ENCODE measurements around the gene CAPN10. TPM values are rescaled to one million over a fixed set of nuclear protein-coding genes. Genes with fewer than 3 reads are reported as not detected.
A peak's percentile ranks its signal among the peaks of the same experiment; 100 is the strongest.
"Not testable (repeated sequence)": the region's sequence is repeated elsewhere in the genome, so short reads cannot be mapped to it uniquely, and the experiment has no call there.

Gene CAPN10
- total RNA-seq, 3 donors from 2014 or later = 38.2 to 43.4 (median 41.1) TPM

- peaks cover 18% of the 10 kb centered on the region for H3K36me3 Mint-ChIP-seq (ENCODE audit: insufficient read depth)
- DNase-seq (no peak), ATAC-seq (no peak)
- peaks cover 60% of the 10 kb centered on the region for H3K4me1 Mint-ChIP-seq (ENCODE audit: low read depth)
- peak overlapping the region; percentile 87 for H3K4me3 Mint-ChIP-seq
- H3K9me3 Mint-ChIP-seq = no peaks in the 10 kb centered on the region
- H3K27me3 Mint-ChIP-seq (ENCODE audit: low read depth) = no peaks in the 10 kb centered on the region
These were observed 28.2 kb upstream of the CAPN10 start for GRCh38 chr2:240558236-240558761.

DNA sequence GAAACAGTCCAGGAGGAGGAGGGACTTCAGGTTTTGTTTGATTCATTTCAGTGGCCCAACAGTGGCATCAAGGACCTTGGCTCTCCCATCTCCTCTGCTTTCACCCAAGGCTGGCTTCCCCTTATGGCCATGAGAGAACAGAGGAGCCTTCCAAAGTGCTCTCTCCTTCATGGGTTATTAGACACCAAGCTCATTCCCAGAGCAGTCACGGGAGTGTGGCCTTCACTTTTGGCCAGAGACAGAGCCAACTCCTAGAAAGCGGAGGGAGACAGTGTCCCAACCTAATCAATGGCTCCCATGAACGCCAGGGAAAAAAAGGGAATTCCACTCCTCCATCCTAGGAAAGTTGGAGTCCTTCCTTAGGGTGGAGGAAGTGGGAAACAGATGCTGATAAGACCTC lies 27.2 kb upstream of the CAPN10 start:
- Mint-ChIP-seq H3K36me3 (ENCODE audit: insufficient read depth) (peaks cover 21% of the 10 kb centered on the region), H3K9me3 (no peaks in the 10 kb centered on the region), H3K27me3 (ENCODE audit: low read depth) (no peaks in the 10 kb centered on the region), H3K4me1 (ENCODE audit: low read depth) (peaks cover 70% of the 10 kb centered on the region), H3K4me3 (peak overlapping the region; percentile 87)
- no peak for ATAC-seq
- no peak for DNase-seq

GRCh38 chr2:240560084-240560479 lies 26.5 kb upstream of the CAPN10 start, which contains the start of gene DUSP28:
Gene DUSP28, plus strand, starts transcription at chr2:240560357. Its CDS starts 328 bp downstream, at chr2:240560685.
- peaks cover 78% of the 10 kb centered on the region for H3K4me1 Mint-ChIP-seq (ENCODE audit: low read depth)

DNA sequence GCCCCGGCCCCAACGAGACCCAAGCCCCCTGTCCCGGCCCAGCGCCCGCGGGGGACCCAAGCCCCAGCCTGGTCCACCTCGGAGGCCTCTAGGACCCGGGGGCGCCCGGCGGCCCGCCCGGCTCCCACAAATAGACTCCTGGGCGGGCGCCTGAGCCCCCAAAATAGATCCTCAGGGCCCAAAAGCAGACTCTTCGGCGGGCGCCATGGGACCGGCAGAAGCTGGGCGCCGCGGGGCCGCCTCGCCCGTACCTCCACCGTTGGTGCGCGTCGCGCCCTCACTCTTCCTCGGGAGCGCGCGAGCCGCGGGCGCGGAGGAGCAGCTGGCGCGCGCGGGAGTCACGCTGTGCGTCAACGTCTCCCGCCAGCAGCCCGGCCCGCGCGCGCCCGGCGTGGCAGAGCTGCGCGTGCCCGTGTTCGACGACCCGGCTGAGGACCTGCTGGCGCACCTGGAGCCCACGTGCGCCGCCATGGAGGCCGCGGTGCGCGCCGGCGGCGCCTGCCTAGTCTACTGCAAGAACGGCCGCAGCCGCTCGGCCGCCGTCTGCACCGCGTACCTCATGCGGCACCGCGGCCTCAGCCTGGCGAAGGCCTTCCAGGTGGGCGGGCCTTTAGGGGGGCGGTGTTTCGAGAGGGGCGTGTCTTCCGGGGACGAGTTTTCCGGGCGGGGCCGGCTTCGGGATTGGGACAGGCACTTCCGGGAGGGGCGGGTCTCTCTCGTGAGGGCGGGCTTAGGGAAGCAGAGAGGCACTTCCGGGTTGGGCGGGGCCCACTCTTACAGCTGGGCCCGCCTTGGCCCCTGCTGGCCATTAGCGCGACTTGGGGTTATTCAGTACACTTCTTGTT lies 25.8 kb upstream of the CAPN10 start:
- DNase-seq = peak; percentile 100
- Mint-ChIP-seq H3K9me3 (no peaks in the 10 kb centered on the region), H3K4me1 (ENCODE audit: low read depth) (peaks cover 80% of the 10 kb centered on the region), H3K4me3 (peak overlapping the region; percentile 87), H3K27me3 (ENCODE audit: low read depth) (no peaks in the 10 kb centered on the region), H3K36me3 (ENCODE audit: insufficient read depth) (peaks cover 24% of the 10 kb centered on the region)
- ATAC-seq = peak; percentile 64 to 72

More at GRCh38 chr2:240560084-240560479, 26.5 kb upstream of the CAPN10 start, which contains the start of gene DUSP28:
- Mint-ChIP-seq H3K4me3 (peak within 1 kb of the TSS; percentile 87), H3K27me3 (ENCODE audit: low read depth) (no peaks in the 10 kb centered on the region), H3K36me3 (ENCODE audit: insufficient read depth) (peaks cover 24% of the 10 kb centered on the region), H3K9me3 (no peaks in the 10 kb centered on the region)
- ATAC-seq (peak; percentile 68 to 70), DNase-seq (peak; percentile 87)

DNA sequence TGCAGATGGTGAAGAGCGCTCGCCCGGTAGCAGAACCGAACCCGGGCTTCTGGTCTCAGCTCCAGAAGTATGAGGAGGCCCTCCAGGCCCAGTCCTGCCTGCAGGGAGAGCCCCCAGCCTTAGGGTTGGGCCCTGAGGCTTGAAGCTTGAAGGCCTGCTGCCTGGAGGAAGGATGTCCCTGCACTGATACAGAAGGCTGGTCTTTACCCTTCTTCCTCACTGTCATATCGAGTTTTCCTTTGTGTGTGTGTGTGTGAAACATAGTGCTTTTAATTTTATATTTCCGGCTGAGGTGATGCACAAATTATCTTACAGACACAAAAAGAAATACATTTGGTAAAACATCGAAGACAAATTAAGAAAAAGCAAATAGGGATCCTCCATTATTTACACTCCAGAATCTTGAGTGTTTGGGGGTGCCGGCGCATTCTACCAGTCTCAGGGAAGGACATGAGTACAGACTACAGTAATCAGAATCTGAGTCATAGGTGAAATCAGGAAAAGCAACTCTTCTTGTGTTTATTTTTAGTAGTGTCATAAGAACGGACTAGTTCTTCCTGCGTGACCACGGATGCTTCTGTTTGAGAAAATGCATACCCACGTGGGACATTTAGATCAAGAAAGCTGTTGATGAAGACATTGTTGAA lies 25.1 kb upstream of the CAPN10 start:
- DNase-seq (peak; percentile 9), ATAC-seq (no peak)
- Mint-ChIP-seq H3K9me3 (no peaks in the 10 kb centered on the region), H3K4me1 (ENCODE audit: low read depth) (peaks cover 82% of the 10 kb centered on the region), H3K4me3 (peak overlapping the region; percentile 87), H3K36me3 (ENCODE audit: insufficient read depth) (peaks cover 21% of the 10 kb centered on the region), H3K27me3 (ENCODE audit: low read depth) (no peaks in the 10 kb centered on the region)

GRCh38 chr2:240563231-240563630 lies 23.3 kb upstream of the CAPN10 start:
- not testable (repeated sequence) for H3K27me3 Mint-ChIP-seq (ENCODE audit: low read depth); DNase-seq; H3K9me3 Mint-ChIP-seq; ATAC-seq; H3K4me3 Mint-ChIP-seq
- Mint-ChIP-seq H3K4me1 (ENCODE audit: low read depth) (peaks cover 80% of the 10 kb centered on the region), H3K36me3 (ENCODE audit: insufficient read depth) (peaks cover 18% of the 10 kb centered on the region)

DNA sequence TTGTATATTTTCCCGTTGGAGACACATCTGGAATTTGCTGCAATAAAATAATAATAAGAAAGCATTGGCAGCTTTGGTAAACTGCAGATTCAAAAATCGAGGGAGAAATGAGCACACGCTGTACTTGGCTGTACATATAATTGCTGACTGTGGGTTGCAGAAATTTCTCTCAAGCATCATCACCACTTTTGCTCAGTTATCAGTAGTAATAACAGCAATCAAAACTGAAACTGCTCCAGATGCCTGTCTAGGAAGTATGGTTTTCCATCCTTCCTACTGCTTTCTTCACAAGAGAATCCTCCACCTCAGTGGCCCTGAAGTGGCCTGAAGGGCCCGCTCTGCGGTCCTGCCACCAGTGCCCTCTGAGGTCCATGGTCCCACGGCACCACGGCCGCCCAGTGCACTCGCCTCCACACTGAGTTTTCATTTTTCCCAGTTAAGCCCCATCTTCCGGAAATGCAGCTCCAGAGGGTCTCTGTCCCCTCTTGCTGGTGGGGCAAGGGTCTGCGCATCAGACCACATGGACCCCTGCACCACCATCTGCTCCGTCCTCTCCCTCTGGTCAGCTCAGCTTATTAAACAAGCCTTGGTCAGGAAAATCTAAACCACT lies 22.5 kb upstream of the CAPN10 start:
- Mint-ChIP-seq H3K4me3 (peak overlapping the region; percentile 25), H3K36me3 (ENCODE audit: insufficient read depth) (peaks cover 15% of the 10 kb centered on the region), H3K27me3 (ENCODE audit: low read depth) (no peaks in the 10 kb centered on the region), H3K9me3 (no peaks in the 10 kb centered on the region), H3K4me1 (ENCODE audit: low read depth) (peaks cover 72% of the 10 kb centered on the region)
- no peak for ATAC-seq
- DNase-seq = no peak

DNA sequence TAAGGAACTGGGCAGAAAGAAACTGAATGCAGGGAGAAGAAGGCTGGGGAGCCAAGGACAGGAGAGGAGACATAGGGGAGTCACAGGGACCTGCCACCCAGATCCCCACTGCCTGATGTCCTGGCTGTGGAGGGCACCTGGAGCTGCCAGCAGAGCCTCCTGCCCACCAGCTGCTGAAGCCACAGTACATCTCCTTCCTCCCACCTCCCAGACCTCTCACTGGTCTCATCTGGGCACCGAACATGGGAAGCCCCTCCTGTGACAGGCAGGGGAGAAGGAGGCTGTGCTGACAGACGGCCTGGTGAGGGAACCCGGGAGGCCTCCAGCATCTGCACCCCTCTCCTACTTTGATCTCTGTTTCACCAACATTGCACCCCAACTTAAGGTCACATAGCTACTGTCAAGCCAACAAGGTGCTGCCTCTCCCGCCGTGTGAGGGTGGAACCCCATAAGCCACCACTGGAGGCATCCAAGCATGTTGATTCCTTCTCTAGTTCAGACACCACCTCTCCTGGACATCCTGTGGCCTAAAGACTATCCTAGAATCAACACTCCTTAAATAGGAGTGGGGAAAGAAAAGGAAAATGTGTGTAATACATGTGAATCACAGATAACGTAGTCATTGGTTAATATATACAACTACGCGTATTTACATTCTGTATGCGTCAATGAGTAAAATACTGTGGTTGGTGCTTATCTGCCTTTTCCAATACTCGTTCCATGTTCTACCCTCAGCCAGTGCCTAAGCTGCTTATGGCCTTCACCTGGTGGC lies 21.8 kb upstream of the CAPN10 start:
- no peaks in the 10 kb centered on the region for H3K9me3 Mint-ChIP-seq
- peaks cover 72% of the 10 kb centered on the region for H3K4me1 Mint-ChIP-seq (ENCODE audit: low read depth)
- DNase-seq (peak; percentile 25), ATAC-seq (no peak)
- peaks cover 9% of the 10 kb centered on the region for H3K36me3 Mint-ChIP-seq (ENCODE audit: insufficient read depth)
- H3K27me3 Mint-ChIP-seq (ENCODE audit: low read depth) = no peaks in the 10 kb centered on the region
- peak overlapping the region; percentile 87 for H3K4me3 Mint-ChIP-seq

- Mint-ChIP-seq H3K27me3 (ENCODE audit: low read depth) (no peaks in the 10 kb centered on the region), H3K4me3 (peak overlapping the region; percentile 87), H3K4me1 (ENCODE audit: low read depth) (peaks cover 77% of the 10 kb centered on the region), H3K9me3 (no peaks in the 10 kb centered on the region), H3K36me3 (ENCODE audit: insufficient read depth) (peaks cover 9% of the 10 kb centered on the region)
- DNase-seq (peak; percentile 86), ATAC-seq (peak; percentile 44 to 46)
These were observed 21.0 kb upstream of the CAPN10 start for GRCh38 chr2:240565333-240566202.

- Mint-ChIP-seq H3K27me3 (ENCODE audit: low read depth) (no peaks in the 10 kb centered on the region), H3K4me1 (ENCODE audit: low read depth) (peaks cover 81% of the 10 kb centered on the region), H3K4me3 (peak overlapping the region; percentile 87), H3K9me3 (no peaks in the 10 kb centered on the region), H3K36me3 (ENCODE audit: insufficient read depth) (peaks cover 8% of the 10 kb centered on the region)
- ATAC-seq = peak; percentile 64 to 70
- peak; percentile 94 for DNase-seq
These were observed 20.1 kb upstream of the CAPN10 start for GRCh38 chr2:240566203-240567136.

DNA sequence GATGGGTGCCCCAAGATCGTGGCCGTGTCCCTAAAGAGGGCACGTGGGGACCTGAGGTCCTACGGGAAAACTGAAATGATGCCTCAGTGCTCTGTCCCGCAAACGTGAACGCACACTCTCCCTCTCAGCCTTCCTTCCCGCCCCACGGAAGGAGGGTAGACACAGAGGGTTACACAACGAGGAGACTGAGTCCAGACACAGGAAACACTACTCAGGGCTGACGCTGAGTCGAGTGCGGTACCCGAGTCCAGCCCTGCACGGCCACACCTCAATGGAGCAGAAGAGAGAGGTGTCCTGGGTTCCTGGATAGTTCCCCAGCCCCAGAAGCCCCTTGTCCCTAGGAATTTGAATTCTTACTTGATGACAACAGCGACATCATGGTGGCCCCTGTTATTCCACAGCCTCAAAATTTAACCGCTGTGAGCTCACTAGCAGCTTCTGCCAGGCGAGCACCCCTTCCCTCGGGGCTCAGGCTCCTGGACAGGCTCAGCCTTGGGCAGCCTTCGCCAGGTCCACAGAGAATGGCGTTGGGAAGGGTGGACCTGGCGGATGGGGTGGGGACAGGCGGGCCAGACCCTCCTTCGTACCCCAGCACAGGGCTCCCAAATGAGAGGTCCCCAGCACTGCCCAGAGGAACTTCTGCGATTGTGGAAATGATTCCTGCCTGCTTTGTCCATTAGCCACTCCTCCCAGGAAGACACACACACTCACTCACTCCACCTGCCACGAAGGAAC lies 19.2 kb upstream of the CAPN10 start:
- no peaks in the 10 kb centered on the region for H3K9me3 Mint-ChIP-seq
- no peak for ATAC-seq
- H3K36me3 Mint-ChIP-seq (ENCODE audit: insufficient read depth) = peaks cover 8% of the 10 kb centered on the region
- peaks cover 75% of the 10 kb centered on the region for H3K4me1 Mint-ChIP-seq (ENCODE audit: low read depth)
- peak overlapping the region; percentile 87 for H3K4me3 Mint-ChIP-seq
- DNase-seq = peak; percentile 26
- no peaks in the 10 kb centered on the region for H3K27me3 Mint-ChIP-seq (ENCODE audit: low read depth)

Measured in activated T-cell treated with anti-CD3 and anti-CD28 coated beads, Interleukin-2, amount 50 U/mL, for 4 hours (primary cell).